HFFc6 (cell line): ENCODE measurements around the gene PRG3. TPM values are rescaled to one million over a fixed set of nuclear protein-coding genes. Genes with fewer than 3 reads are reported as not detected.

Experiments used
- DNase-seq: peaks from one replicate; pipeline ENCODE4 v3.0.0-alpha.2; 2018
- H3K27ac Mint-ChIP-seq: 2 replicates; pipeline ENCODE4 v1.8.0; 2020; ENCODE audit warnings: mild to moderate bottlenecking, mixed read lengths
- H3K27me3 Mint-ChIP-seq: 2 replicates; pipeline ENCODE4 v1.8.0; 2021; ENCODE audit warnings: mild to moderate bottlenecking, moderate library complexity, mixed read lengths; ENCODE audit not compliant: insufficient read depth
- H3K36me3 Mint-ChIP-seq: 2 replicates; pipeline ENCODE4 v1.8.0; 2021; ENCODE audit warnings: low read depth, mixed read lengths
- H3K4me1 Mint-ChIP-seq: 2 replicates; pipeline ENCODE4 v1.8.0; 2020; ENCODE audit warnings: low read depth, mixed read lengths
- H3K4me3 Mint-ChIP-seq: 2 replicates; pipeline ENCODE4 v1.8.0; 2020; ENCODE audit warnings: mild to moderate bottlenecking, moderate library complexity, mixed read lengths
- H3K9me3 Mint-ChIP-seq: 2 replicates; pipeline ENCODE4 v1.8.0; 2020; ENCODE audit warnings: mild to moderate bottlenecking, mixed read lengths
- CTCF ChIP-seq: fragments of 200-600 bp; sonication (generic); IDR thresholded peaks from 2 replicates; pipeline ENCODE4 v1.5.0; 2021; ENCODE audit warnings: antibody characterized with exemption, mild to moderate bottlenecking
- total RNA-seq, 6 experiments: library from RNA; stranded (reverse); fragmentation: NEBNext Ultra II Directional; extraction: Animal tissue kit (Norgen Biotek cat#: 25700); gene quantifications; 2 replicates in 1 of 6; 3 replicates in 5 of 6; pipeline ENCODE4 v1.2.3, GENCODE V29; 2021

Gene PRG3
- total RNA-seq, 6 experiments from 2014 or later = not detected

GRCh38 chr11:57378186-57378585 lies 2.8 kb downstream of the PRG3 start:
- no peak for DNase-seq
- no peak overlapping the region for H3K27ac Mint-ChIP-seq
- TF ChIP-seq CTCF = no peak
- H3K4me3 Mint-ChIP-seq = no peak overlapping the region
- no peaks in the 10 kb centered on the region for H3K9me3 Mint-ChIP-seq
- H3K4me1 Mint-ChIP-seq = no peaks in the 10 kb centered on the region
- H3K27me3 Mint-ChIP-seq = peaks cover 26% of the 10 kb centered on the region
- H3K36me3 Mint-ChIP-seq = no peaks in the 10 kb centered on the region

GRCh38 chr11:57377107-57377506 lies 3.8 kb downstream of the PRG3 start:
- no peak overlapping the region for H3K4me3 Mint-ChIP-seq
- peaks cover 17% of the 10 kb centered on the region for H3K27me3 Mint-ChIP-seq
- no peak overlapping the region for H3K27ac Mint-ChIP-seq
- H3K4me1 Mint-ChIP-seq = no peaks in the 10 kb centered on the region
- H3K9me3 Mint-ChIP-seq = no peaks in the 10 kb centered on the region
- DNase-seq = no peak
- TF ChIP-seq CTCF = no peak
- no peaks in the 10 kb centered on the region for H3K36me3 Mint-ChIP-seq

GRCh38 chr11:57376095-57377090 lies 4.6 kb downstream of the PRG3 start:
- no peaks in the 10 kb centered on the region for H3K9me3 Mint-ChIP-seq
- no peak overlapping the region for H3K27ac Mint-ChIP-seq
- no peak for DNase-seq
- no peaks in the 10 kb centered on the region for H3K36me3 Mint-ChIP-seq
- no peaks in the 10 kb centered on the region for H3K4me1 Mint-ChIP-seq
- no peak for TF ChIP-seq CTCF
- no peak overlapping the region for H3K4me3 Mint-ChIP-seq
- H3K27me3 Mint-ChIP-seq = peaks cover 13% of the 10 kb centered on the region

GRCh38 chr11:57375490-57375889 lies 5.5 kb downstream of the PRG3 start:
- H3K9me3 Mint-ChIP-seq = no peaks in the 10 kb centered on the region
- H3K4me1 Mint-ChIP-seq = peaks cover 7% of the 10 kb centered on the region
- no peak overlapping the region for H3K27ac Mint-ChIP-seq
- no peak for TF ChIP-seq CTCF
- DNase-seq = no peak
- H3K4me3 Mint-ChIP-seq = no peak overlapping the region
- peaks cover 12% of the 10 kb centered on the region for H3K27me3 Mint-ChIP-seq
- H3K36me3 Mint-ChIP-seq = no peaks in the 10 kb centered on the region

- no peak overlapping the region for H3K27ac Mint-ChIP-seq
- no peak for TF ChIP-seq CTCF
- H3K9me3 Mint-ChIP-seq = no peaks in the 10 kb centered on the region
- H3K4me3 Mint-ChIP-seq = no peak overlapping the region
- no peaks in the 10 kb centered on the region for H3K36me3 Mint-ChIP-seq
- no peak for DNase-seq
- peaks cover 6% of the 10 kb centered on the region for H3K27me3 Mint-ChIP-seq
- H3K4me1 Mint-ChIP-seq = peaks cover 13% of the 10 kb centered on the region
Observed at GRCh38 chr11:57374966-57375365, 6.0 kb downstream of the PRG3 start.
